Gastrocnemius medialis (tissue), 4 donors: ENCODE results near the gene KRT8. TPM values are rescaled to one million over a fixed set of nuclear protein-coding genes. Genes with fewer than 3 reads are reported as not detected.
A peak's percentile ranks its signal among the peaks of the same experiment; 100 is the strongest.

Experiments
- ATAC-seq, 2 donors: fragments of 150-250 bp; one replicate each; pipeline ENCODE4 v1.9.1; 2016
- DNase-seq, 2 donors: peaks; one replicate each; pipeline ENCODE4 v3.0.0-alpha.2; 2019
- H3K27ac ChIP-seq, 4 donors: fragments of 200-600 bp; sonication (generic); 1 replicate in 1 of 4; 2 replicates in 3 of 4; pipeline ENCODE4 v1.5.1; 2016 to 2018; ENCODE audit warnings: mild to moderate bottlenecking in 2 of 4, moderate library complexity in 1 of 4
- H3K27me3 ChIP-seq, 3 donors: fragments of 200-600 bp; sonication (generic) in 2 of 3; 1 replicate in 1 of 3; 2 replicates in 2 of 3; pipeline versions ENCODE4 v1.5.1 to v1.6.0; 2016 to 2019; ENCODE audit warnings: mild to moderate bottlenecking in 1 of 3, moderate library complexity in 1 of 3
- H3K36me3 ChIP-seq, 2 donors: fragments of 200-600 bp; sonication (generic) in 1 of 2; one replicate each; pipeline ENCODE4 v1.5.1; 2017 to 2018
- H3K4me1 ChIP-seq, 2 donors: fragments of 200-600 bp; sonication (generic) in 1 of 2; one replicate each; pipeline ENCODE4 v1.5.1; 2016 to 2017; ENCODE audit warnings: mild to moderate bottlenecking in 2 of 2
- H3K4me3 ChIP-seq, 4 donors: fragments of 200-600 bp; sonication (generic) in 3 of 4; 1 replicate in 1 of 4; 2 replicates in 3 of 4; pipeline ENCODE4 v1.5.1; 2016 to 2019; ENCODE audit warnings: mild to moderate bottlenecking in 2 of 4
- H3K9me3 ChIP-seq, 3 donors: fragments of 200-600 bp; sonication (generic) in 2 of 3; 1 replicate in 1 of 3; 2 replicates in 2 of 3; pipeline ENCODE4 v1.5.1; 2016 to 2019
- CTCF ChIP-seq, 5 experiments: fragments of 450-650 bp in 3 of 5; fragments of 200-600 bp in 2 of 5; sonication (generic) in 2 of 5; IDR thresholded peaks in 4 of 5; conservative IDR thresholded peaks in 1 of 5; 1 replicate in 4 of 5; 2 replicates in 1 of 5; pipeline ENCODE4 v1.5.1; 2016 to 2019; ENCODE audit warnings: antibody characterized with exemption in 5 of 5, mild to moderate bottlenecking in 3 of 5, moderate library complexity in 3 of 5
- POLR2A ChIP-seq, 2 donors: fragments of 450-650 bp; IDR thresholded peaks; one replicate each; pipeline ENCODE4 v1.6.1; 2017; ENCODE audit warnings: antibody characterized with exemption in 2 of 2, mild to moderate bottlenecking in 2 of 2, moderate library complexity in 2 of 2
- in situ Hi-C, 4 donors: fragments of 200-750 bp; cut with MboI; loops; one replicate each; pipeline versions ENCODE4 v1.15.0 to v1.8.0; 2017; ENCODE audit warnings: low sequenced_read_pairs in 4 of 4
- intact Hi-C: fragments of 100-400 bp; cut with DNase I; formaldehyde crosslinking; loops from one replicate; pipeline ENCODE4 v1.15.1; 2023; ENCODE audit warnings: low total_unique reads
- total RNA-seq, 4 donors: library from RNA; depleted of rRNA; stranded (reverse); fragments of >200 nt; gene quantifications; one replicate each; pipeline versions ENCODE4 v1.1.0 to v1.2.3, GENCODE V29; 2016

Gene KRT8
- total RNA-seq, 4 donors from 2014 or later: 1.4 to 7.0 (median 3.1) TPM; not detected in 1

DNA sequence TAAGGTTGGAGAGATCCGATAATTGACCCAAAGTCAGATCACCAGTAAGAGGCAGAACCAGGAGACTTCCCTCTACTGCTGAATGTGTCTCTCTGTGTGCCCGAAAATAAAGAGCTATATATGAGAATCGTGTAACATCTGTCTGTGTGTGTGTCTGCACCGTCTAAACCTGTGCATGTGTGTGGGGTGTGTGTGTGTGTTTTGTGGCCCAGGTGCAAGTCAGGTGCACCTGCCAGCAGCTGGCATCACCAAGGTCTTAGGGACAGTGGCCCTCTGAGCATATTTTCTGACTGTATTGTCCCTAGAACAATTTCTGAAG lies 31.4 kb downstream of the KRT8 start:
- in situ Hi-C loops (no loop called here), intact Hi-C loops (no loop called here)
- H3K4me1 ChIP-seq: peaks cover 5 to 9% of the 10 kb centered on the region in 2 donors
- peak overlapping the region in 3 of 4 donors; percentile 43 to 51 (median 48) for H3K4me3 ChIP-seq
- H3K9me3 ChIP-seq: no peaks in the 10 kb centered on the region
- no peak for ATAC-seq
- TF ChIP-seq CTCF (IDR thresholded peaks at IDR 0.05 in 4 of 5, conservative IDR thresholded peaks at IDR 0.05 in 1 of 5) (no peak), POLR2A (IDR thresholded peaks at IDR 0.05) (no peak)
- no peaks in the 10 kb centered on the region for H3K36me3 ChIP-seq
- no peak for DNase-seq
- H3K27ac ChIP-seq: peak overlapping the region; percentile 34 to 62 (median 46)
- no peaks in the 10 kb centered on the region for H3K27me3 ChIP-seq

DNA sequence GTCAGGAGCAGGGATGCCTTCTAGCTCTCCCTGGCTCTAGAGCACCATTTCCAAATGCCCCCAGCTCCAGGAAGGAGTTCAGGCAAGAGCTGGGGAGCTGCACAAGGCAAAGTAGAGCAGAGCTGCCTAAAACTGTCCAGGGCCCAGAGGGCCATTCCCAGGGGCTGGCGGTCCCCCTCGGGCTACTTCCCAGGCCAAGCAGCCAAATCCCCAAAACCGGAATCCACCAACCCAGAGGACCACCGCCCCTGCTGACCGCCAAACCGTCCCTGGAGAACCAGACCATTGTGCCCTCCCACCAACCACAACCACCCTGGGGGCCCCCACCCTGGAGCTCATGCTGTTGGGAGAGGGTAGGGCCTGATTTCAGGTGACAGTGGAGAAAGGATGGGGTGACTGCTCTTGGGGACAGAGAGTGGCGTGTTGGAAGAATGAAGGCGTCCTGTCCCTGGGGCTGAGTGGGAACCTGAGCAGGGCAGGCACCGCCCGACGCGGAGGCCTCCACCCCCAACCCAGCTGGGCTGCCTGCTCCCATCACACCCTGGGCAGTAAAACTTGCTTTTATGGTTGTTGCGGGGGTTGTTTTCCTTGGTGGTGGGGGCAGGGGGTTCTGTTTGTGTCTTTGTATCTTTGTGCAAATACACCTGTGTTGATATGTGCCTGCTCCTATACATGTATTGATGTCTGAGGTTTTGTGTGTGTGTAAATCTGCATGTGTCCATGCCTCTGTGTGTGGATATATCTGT lies 32.1 kb downstream of the KRT8 start:
- no peak for TF ChIP-seq POLR2A (IDR thresholded peaks at IDR 0.05)
- TF ChIP-seq CTCF (IDR thresholded peaks at IDR 0.05 in 4 of 5, conservative IDR thresholded peaks at IDR 0.05 in 1 of 5): no peak
- DNase-seq (no peak), ATAC-seq (no peak)
- H3K4me3 ChIP-seq: no peak overlapping the region
- H3K4me1 ChIP-seq: peaks cover 5 to 9% of the 10 kb centered on the region in 2 donors
- H3K9me3 ChIP-seq: no peaks in the 10 kb centered on the region
- H3K27me3 ChIP-seq: no peaks in the 10 kb centered on the region
- intact Hi-C loops: no loop called here
- in situ Hi-C loops: no loop called here
- H3K36me3 ChIP-seq: no peaks in the 10 kb centered on the region
- H3K27ac ChIP-seq: peak overlapping the region in 3 of 4 donors; percentile 34 to 62 (median 51)

GRCh38 chr12:52871291-52872039 lies 33.4 kb downstream of the KRT8 start:
- H3K4me1 ChIP-seq: peaks cover 5 to 9% of the 10 kb centered on the region in 2 donors
- no peaks in the 10 kb centered on the region for H3K36me3 ChIP-seq
- TF ChIP-seq POLR2A (IDR thresholded peaks at IDR 0.05): no peak
- TF ChIP-seq CTCF (IDR thresholded peaks at IDR 0.05 in 4 of 5, conservative IDR thresholded peaks at IDR 0.05 in 1 of 5): no peak
- in situ Hi-C loops (no loop called here), intact Hi-C loops (no loop called here)
- peak in 1 of 2 donors; percentile 17 for ATAC-seq
- peak in 1 of 2 donors; percentile 23 for DNase-seq
- no peaks in the 10 kb centered on the region for H3K27me3 ChIP-seq
- H3K4me3 ChIP-seq: no peak overlapping the region
- H3K27ac ChIP-seq: peak overlapping the region; percentile 18 to 43 (median 26)
- H3K9me3 ChIP-seq: no peaks in the 10 kb centered on the region

GRCh38 chr12:52870361-52871290 lies 34.2 kb downstream of the KRT8 start:
- TF ChIP-seq CTCF (IDR thresholded peaks at IDR 0.05 in 4 of 5, conservative IDR thresholded peaks at IDR 0.05 in 1 of 5): peak in 4 of 5 experiments; percentile 15 to 37 (median 30)
- no peak for TF ChIP-seq POLR2A (IDR thresholded peaks at IDR 0.05)
- H3K9me3 ChIP-seq: no peaks in the 10 kb centered on the region
- peak overlapping the region in 3 of 4 donors; percentile 19 to 43 (median 28) for H3K27ac ChIP-seq
- H3K27me3 ChIP-seq: no peaks in the 10 kb centered on the region
- H3K4me1 ChIP-seq: peaks cover 5 to 9% of the 10 kb centered on the region in 2 donors
- no peak overlapping the region for H3K4me3 ChIP-seq
- ATAC-seq (no peak), DNase-seq (no peak)
- no peaks in the 10 kb centered on the region for H3K36me3 ChIP-seq
- in situ Hi-C loops (no loop called here), intact Hi-C loops (no loop called here)
